Thyroid gland (tissue), 4 donors: Measurements from ENCODE around the gene EEFSEC. TPM values are rescaled to one million over a fixed set of nuclear protein-coding genes. Genes with fewer than 3 reads are reported as not detected.

Experiments
- DNase-seq, 2 donors: peaks; one replicate each; pipeline ENCODE4 v3.0.0-alpha.2; 2019
- H3K27ac ChIP-seq, 3 donors: fragments of 200-600 bp; sonication (generic); 1 replicate in 2 of 3; 2 replicates in 1 of 3; pipeline ENCODE4 v1.5.1; 2016 to 2019; ENCODE audit warnings: mild to moderate bottlenecking in 1 of 3, moderate library complexity in 1 of 3
- H3K27me3 ChIP-seq: fragments of 200-600 bp; sonication (generic); one replicate; pipeline ENCODE4 v1.5.1; 2019
- H3K36me3 ChIP-seq, 2 donors: fragments of 200-600 bp; sonication (generic); one replicate each; pipeline ENCODE4 v1.5.1; 2016 to 2019
- H3K4me1 ChIP-seq, 2 donors: fragments of 200-600 bp; sonication (generic); one replicate each; pipeline ENCODE4 v1.5.1; 2017 to 2019
- H3K4me3 ChIP-seq, 3 donors: fragments of 200-600 bp; sonication (generic); replicated peaks in 1 of 3; 1 replicate in 2 of 3; 2 replicates in 1 of 3; pipeline ENCODE4 v1.5.1; 2016; ENCODE audit warnings: mild to moderate bottlenecking in 1 of 3
- H3K9me3 ChIP-seq: fragments of 200-600 bp; sonication (generic); one replicate; pipeline ENCODE4 v1.5.1; 2017
- CTCF ChIP-seq, 6 experiments: fragments of 200-600 bp in 3 of 6; fragments of 450-650 bp in 3 of 6; sonication (generic) in 3 of 6; IDR thresholded peaks; one replicate each; pipeline ENCODE4 v1.5.1; 2016 to 2019; ENCODE audit warnings: antibody characterized with exemption in 6 of 6, mild to moderate bottlenecking in 2 of 6, inconsistent platforms in 1 of 6, moderate library complexity in 1 of 6
- POLR2A ChIP-seq, 2 donors: fragments of 450-650 bp; IDR thresholded peaks; one replicate each; pipeline ENCODE4 v1.6.1; 2017; ENCODE audit warnings: antibody characterized with exemption in 2 of 2, mild to moderate bottlenecking in 2 of 2, moderate library complexity in 1 of 2
- WGBS, 2 donors: methylation state at CpG; one replicate each; pipeline ENCODE4 v1.1.5; 2017; 5-methylcytosine and 5-hydroxymethylcytosine counted together
- intact Hi-C: fragments of 100-400 bp; cut with DNase I; formaldehyde crosslinking; loops from one replicate; pipeline ENCODE4 v1.15.1; 2023
- total RNA-seq, 4 donors: library from RNA; depleted of rRNA; stranded (reverse); fragments of >200 nt; gene quantifications; one replicate each; pipeline ENCODE4 v1.2.3, GENCODE V29; 2016

The EEFSEC gene
- total RNA-seq, 4 donors from 2014 or later = 13.3 to 26.6 (median 21.7) TPM

- Histone ChIP-seq H3K36me3 (peaks cover 0 to 6% of the 10 kb centered on the region in 2 donors), H3K4me1 (no peaks in the 10 kb centered on the region), H3K4me3 (no peak overlapping the region), H3K9me3 (no peaks in the 10 kb centered on the region), H3K27ac (no peak overlapping the region), H3K27me3 (no peaks in the 10 kb centered on the region)
- TF ChIP-seq POLR2A (IDR thresholded peaks at IDR 0.05) (no peak), CTCF (IDR thresholded peaks at IDR 0.05) (no peak)
- no peak for DNase-seq
- WGBS, 2 donors = 97 to 100% methylated on average over 2 to 5 of the region's 8 CpGs
- intact Hi-C loops = no loop called here
These were observed 189.5 kb downstream of the EEFSEC start for GRCh38 chr3:128342701-128343180.

DNA sequence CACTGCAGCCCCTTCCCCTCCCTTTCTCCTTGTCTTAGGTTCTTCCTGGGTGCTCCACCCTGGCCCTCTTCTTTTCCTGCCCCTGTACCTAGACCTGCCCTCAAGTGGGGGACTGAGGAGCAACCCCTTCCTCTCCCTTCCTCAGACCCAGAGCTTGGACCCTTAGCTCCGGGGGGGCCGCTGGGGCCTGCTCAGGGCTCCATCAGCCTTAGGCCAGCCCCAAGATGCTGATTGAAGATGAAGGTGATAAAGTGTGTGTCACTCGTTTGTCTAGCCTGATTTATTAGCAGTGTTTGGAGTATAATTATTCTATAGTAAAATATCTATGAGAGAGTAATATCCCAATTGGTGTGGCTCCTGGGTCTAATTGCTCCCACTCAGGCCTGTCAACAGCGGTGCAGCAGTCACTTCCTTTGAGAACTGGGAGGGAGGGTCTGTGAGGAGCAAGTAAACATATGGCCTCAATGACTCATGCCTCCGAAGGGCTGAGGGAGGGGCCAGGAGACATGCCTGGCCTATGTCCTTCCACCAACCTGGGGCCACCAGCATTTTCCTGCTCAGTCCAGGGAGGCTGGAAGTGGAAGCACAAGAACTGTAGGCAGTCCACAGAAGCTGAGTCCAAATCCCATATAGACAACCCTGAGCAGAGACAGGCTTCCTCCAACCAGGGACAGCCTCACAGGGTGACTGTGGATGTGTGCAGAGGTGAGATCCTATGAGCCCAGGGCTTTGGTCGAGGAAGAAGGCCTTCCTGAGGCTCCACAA is 190.2 kb downstream of the EEFSEC start:
- no peak for DNase-seq
- H3K27ac ChIP-seq = no peak overlapping the region
- H3K4me3 ChIP-seq = no peak overlapping the region
- H3K27me3 ChIP-seq = no peaks in the 10 kb centered on the region
- H3K36me3 ChIP-seq = peaks cover 0 to 6% of the 10 kb centered on the region in 2 donors
- H3K9me3 ChIP-seq = no peaks in the 10 kb centered on the region
- peaks cover 0 to under 1% of the 10 kb centered on the region in 2 donors for H3K4me1 ChIP-seq
- intact Hi-C loops = no loop called here
- WGBS, 2 donors = 76 to 85% methylated on average over 6 of the region's 6 CpGs
- no peak for TF ChIP-seq CTCF (IDR thresholded peaks at IDR 0.05)
- TF ChIP-seq POLR2A (IDR thresholded peaks at IDR 0.05) = no peak

DNA sequence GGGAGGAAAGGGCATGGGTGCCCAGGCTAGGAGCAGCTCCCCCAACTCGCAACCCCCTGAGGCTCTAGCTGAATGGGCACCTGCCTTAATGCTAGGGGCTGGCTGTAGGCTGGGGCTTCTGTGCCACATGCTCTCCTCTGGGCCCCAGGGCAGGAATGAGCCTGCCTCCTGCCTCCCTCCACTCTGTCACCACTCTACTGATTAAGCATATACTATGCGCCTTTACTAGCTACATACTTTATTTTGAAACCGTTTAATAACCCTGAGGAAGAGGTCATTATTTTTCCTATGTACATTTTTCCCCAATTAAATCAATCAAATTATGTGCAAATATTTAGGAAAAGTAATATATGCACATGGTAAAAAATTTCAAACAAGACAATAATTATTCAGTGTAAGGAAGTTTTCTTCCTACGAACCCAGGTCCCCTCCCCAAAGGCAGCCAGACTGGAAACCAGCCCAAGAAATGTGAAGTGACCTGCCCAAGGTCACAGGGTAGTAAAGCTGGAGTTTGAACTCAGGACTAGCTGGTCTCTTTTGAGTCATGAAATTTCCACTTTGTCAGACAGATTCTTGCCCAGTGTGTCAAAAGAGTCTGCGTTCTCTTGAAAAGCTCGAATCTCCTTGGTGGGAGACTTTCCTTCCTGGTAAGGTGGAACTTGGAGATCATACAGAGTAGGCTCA is 190.9 kb downstream of the EEFSEC start:
- peaks cover 0 to 6% of the 10 kb centered on the region in 2 donors for H3K36me3 ChIP-seq
- no peak for DNase-seq
- H3K27ac ChIP-seq = no peak overlapping the region
- H3K4me3 ChIP-seq = no peak overlapping the region
- intact Hi-C loops = no loop called here
- TF ChIP-seq POLR2A (IDR thresholded peaks at IDR 0.05) (no peak), CTCF (IDR thresholded peaks at IDR 0.05) (no peak)
- peaks cover 0 to 8% of the 10 kb centered on the region in 2 donors for H3K4me1 ChIP-seq
- WGBS, 2 donors = 93 to 96% methylated on average over 6 of the region's 6 CpGs
- H3K27me3 ChIP-seq = no peaks in the 10 kb centered on the region
- H3K9me3 ChIP-seq = no peaks in the 10 kb centered on the region

- Histone ChIP-seq H3K4me1 (peaks cover 0 to 9% of the 10 kb centered on the region in 2 donors), H3K27ac (no peak overlapping the region), H3K9me3 (no peaks in the 10 kb centered on the region), H3K36me3 (peaks cover 0 to 6% of the 10 kb centered on the region in 2 donors), H3K27me3 (no peaks in the 10 kb centered on the region), H3K4me3 (no peak overlapping the region)
- WGBS, 2 donors = 92% methylated on average over 4 of the region's 4 CpGs
- no peak for TF ChIP-seq POLR2A (IDR thresholded peaks at IDR 0.05)
- no peak for TF ChIP-seq CTCF (IDR thresholded peaks at IDR 0.05)
- DNase-seq = no peak
- intact Hi-C loops = no loop called here
These were observed 191.9 kb downstream of the EEFSEC start for GRCh38 chr3:128345196-128345595.

DNA sequence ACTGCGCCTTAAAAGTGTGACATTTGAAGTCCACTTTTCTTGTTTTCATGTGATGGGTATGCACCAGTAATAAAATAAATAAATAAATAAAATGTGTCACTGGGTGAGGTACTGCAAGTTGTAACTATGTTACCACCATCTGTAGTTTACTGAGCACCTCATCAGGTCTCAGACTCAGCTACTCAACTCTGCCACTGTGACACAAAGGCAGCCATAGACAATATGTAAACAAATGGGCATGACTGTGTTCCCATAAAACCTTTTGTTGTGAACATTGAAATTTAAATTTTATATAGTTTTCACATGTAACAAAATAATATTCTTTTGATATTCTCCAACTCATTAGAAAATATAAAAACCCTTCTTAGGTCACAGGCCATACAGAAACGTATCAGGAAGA is 193.3 kb downstream of the EEFSEC start:
- WGBS, 2 donors = 98 to 99% methylated on average over 2 of the region's 2 CpGs
- peaks cover 0 to 6% of the 10 kb centered on the region in 2 donors for H3K36me3 ChIP-seq
- no peak for TF ChIP-seq CTCF (IDR thresholded peaks at IDR 0.05)
- no peak for TF ChIP-seq POLR2A (IDR thresholded peaks at IDR 0.05)
- no peak overlapping the region for H3K27ac ChIP-seq
- peaks cover 0 to 9% of the 10 kb centered on the region in 2 donors for H3K4me1 ChIP-seq
- no peaks in the 10 kb centered on the region for H3K27me3 ChIP-seq
- intact Hi-C loops = no loop called here
- no peaks in the 10 kb centered on the region for H3K9me3 ChIP-seq
- H3K4me3 ChIP-seq = no peak overlapping the region
- DNase-seq = no peak
